Stimulated activated CD4-positive, alpha-beta T cell treated with anti-CD3 and anti-CD28 coated beads, Interleukin-4, amount 100 ng/mL, for 1 hour (primary cell): ENCODE measurements around the gene SNX14.

ENCODE experiments used
- DNase-seq: peaks from one replicate; pipeline ENCODE4 v3.0.0-alpha.2; 2020

SNX14 gene

GRCh38 chr6:85496009-85496579 lies 97.6 kb downstream of the SNX14 start:
- no peak for DNase-seq

- DNase-seq = no peak
Observed at GRCh38 chr6:85494547-85495536, 98.8 kb downstream of the SNX14 start.

GRCh38 chr6:85493389-85493788 lies 100.3 kb downstream of the SNX14 start:
- no peak for DNase-seq

GRCh38 chr6:85490516-85491248 lies 103.0 kb downstream of the SNX14 start:
- DNase-seq = no peak

GRCh38 chr6:85484948-85485347 lies 108.7 kb downstream of the SNX14 start:
- DNase-seq = no peak

GRCh38 chr6:85483846-85484245 lies 109.8 kb downstream of the SNX14 start:
- no peak for DNase-seq

- peak; percentile 79 for DNase-seq
Observed at GRCh38 chr6:85482905-85483700, 110.6 kb downstream of the SNX14 start.

- DNase-seq = no peak
Observed at GRCh38 chr6:85482206-85482904, 111.3 kb downstream of the SNX14 start.

GRCh38 chr6:85479208-85479607 lies 114.5 kb downstream of the SNX14 start:
- DNase-seq = no peak

GRCh38 chr6:85476532-85476931 lies 117.1 kb downstream of the SNX14 start:
- no peak for DNase-seq

GRCh38 chr6:85473748-85474147 lies 119.9 kb downstream of the SNX14 start:
- no peak for DNase-seq

GRCh38 chr6:85472744-85473143 lies 120.9 kb downstream of the SNX14 start:
- no peak for DNase-seq

GRCh38 chr6:85470023-85470410 lies 123.6 kb downstream of the SNX14 start:
- DNase-seq = no peak

GRCh38 chr6:85469276-85470022 lies 124.2 kb downstream of the SNX14 start:
- DNase-seq = no peak

- no peak for DNase-seq
Observed at GRCh38 chr6:85468326-85468725, 125.3 kb downstream of the SNX14 start.

- no peak for DNase-seq
Observed at GRCh38 chr6:85465762-85466161, 127.9 kb downstream of the SNX14 start.

GRCh38 chr6:85464722-85465150 lies 128.9 kb downstream of the SNX14 start:
- no peak for DNase-seq

- peak; percentile 18 for DNase-seq
Observed at GRCh38 chr6:85464260-85464644, 129.4 kb downstream of the SNX14 start.

GRCh38 chr6:85463621-85464259 lies 129.9 kb downstream of the SNX14 start:
- no peak for DNase-seq

- DNase-seq = no peak
Observed at GRCh38 chr6:85462673-85463072, 131.0 kb downstream of the SNX14 start.

- no peak for DNase-seq
Observed at GRCh38 chr6:85461798-85462170, 131.9 kb downstream of the SNX14 start.
